Thyroid gland (tissue), 4 donors: ENCODE measurements around the gene LAMA3. TPM values are rescaled to one million over a fixed set of nuclear protein-coding genes. Genes with fewer than 3 reads are reported as not detected.

Source experiments
- DNase-seq, 2 donors: peaks; one replicate each; pipeline ENCODE4 v3.0.0-alpha.2; 2019
- H3K27ac ChIP-seq, 3 donors: fragments of 200-600 bp; sonication (generic); 1 replicate in 2 of 3; 2 replicates in 1 of 3; pipeline ENCODE4 v1.5.1; 2016 to 2019; ENCODE audit warnings: mild to moderate bottlenecking in 1 of 3, moderate library complexity in 1 of 3
- H3K27me3 ChIP-seq: fragments of 200-600 bp; sonication (generic); one replicate; pipeline ENCODE4 v1.5.1; 2019
- H3K36me3 ChIP-seq, 2 donors: fragments of 200-600 bp; sonication (generic); one replicate each; pipeline ENCODE4 v1.5.1; 2016 to 2019
- H3K4me1 ChIP-seq, 2 donors: fragments of 200-600 bp; sonication (generic); one replicate each; pipeline ENCODE4 v1.5.1; 2017 to 2019
- H3K4me3 ChIP-seq, 3 donors: fragments of 200-600 bp; sonication (generic); replicated peaks in 1 of 3; 1 replicate in 2 of 3; 2 replicates in 1 of 3; pipeline ENCODE4 v1.5.1; 2016; ENCODE audit warnings: mild to moderate bottlenecking in 1 of 3
- H3K9me3 ChIP-seq: fragments of 200-600 bp; sonication (generic); one replicate; pipeline ENCODE4 v1.5.1; 2017
- POLR2A ChIP-seq, 2 donors: fragments of 450-650 bp; IDR thresholded peaks; one replicate each; pipeline ENCODE4 v1.6.1; 2017; ENCODE audit warnings: antibody characterized with exemption in 2 of 2, mild to moderate bottlenecking in 2 of 2, moderate library complexity in 1 of 2
- WGBS, 2 donors: methylation state at CpG; one replicate each; pipeline ENCODE4 v1.1.5; 2017; 5-methylcytosine and 5-hydroxymethylcytosine counted together
- intact Hi-C: fragments of 100-400 bp; cut with DNase I; formaldehyde crosslinking; loops from one replicate; pipeline ENCODE4 v1.15.1; 2023
- total RNA-seq, 4 donors: library from RNA; depleted of rRNA; stranded (reverse); fragments of >200 nt; gene quantifications; one replicate each; pipeline ENCODE4 v1.2.3, GENCODE V29; 2016
- TF ChIP-seq, protein P1 (sequence below), 6 experiments: fragments of 200-600 bp in 3 of 6; fragments of 450-650 bp in 3 of 6; sonication (generic) in 3 of 6; IDR thresholded peaks; one replicate each; pipeline ENCODE4 v1.5.1; 2016 to 2019; ENCODE audit warnings: antibody characterized with exemption in 6 of 6, mild to moderate bottlenecking in 2 of 6, inconsistent platforms in 1 of 6, moderate library complexity in 1 of 6

LAMA3 gene
- total RNA-seq, 4 donors from 2014 or later, result 7.5 to 12.1 (median 8.9) TPM

GRCh38 chr18:23671564-23671963 is 17.7 kb upstream of the LAMA3 start:
- Histone ChIP-seq H3K4me1 (no peaks in the 10 kb centered on the region), H3K9me3 (no peaks in the 10 kb centered on the region), H3K4me3 (no peak overlapping the region), H3K36me3 (no peaks in the 10 kb centered on the region), H3K27ac (no peak overlapping the region), H3K27me3 (no peaks in the 10 kb centered on the region)
- 71 to 75% methylated on average over 1 of the region's 1 CpG for WGBS, 2 donors
- TF ChIP-seq POLR2A (IDR thresholded peaks at IDR 0.05), result no peak
- TF ChIP-seq, protein P1, sequence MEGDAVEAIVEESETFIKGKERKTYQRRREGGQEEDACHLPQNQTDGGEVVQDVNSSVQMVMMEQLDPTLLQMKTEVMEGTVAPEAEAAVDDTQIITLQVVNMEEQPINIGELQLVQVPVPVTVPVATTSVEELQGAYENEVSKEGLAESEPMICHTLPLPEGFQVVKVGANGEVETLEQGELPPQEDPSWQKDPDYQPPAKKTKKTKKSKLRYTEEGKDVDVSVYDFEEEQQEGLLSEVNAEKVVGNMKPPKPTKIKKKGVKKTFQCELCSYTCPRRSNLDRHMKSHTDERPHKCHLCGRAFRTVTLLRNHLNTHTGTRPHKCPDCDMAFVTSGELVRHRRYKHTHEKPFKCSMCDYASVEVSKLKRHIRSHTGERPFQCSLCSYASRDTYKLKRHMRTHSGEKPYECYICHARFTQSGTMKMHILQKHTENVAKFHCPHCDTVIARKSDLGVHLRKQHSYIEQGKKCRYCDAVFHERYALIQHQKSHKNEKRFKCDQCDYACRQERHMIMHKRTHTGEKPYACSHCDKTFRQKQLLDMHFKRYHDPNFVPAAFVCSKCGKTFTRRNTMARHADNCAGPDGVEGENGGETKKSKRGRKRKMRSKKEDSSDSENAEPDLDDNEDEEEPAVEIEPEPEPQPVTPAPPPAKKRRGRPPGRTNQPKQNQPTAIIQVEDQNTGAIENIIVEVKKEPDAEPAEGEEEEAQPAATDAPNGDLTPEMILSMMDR (IDR thresholded peaks at IDR 0.05), result no peak
- no peak for DNase-seq
- intact Hi-C loops, result no loop called here

DNA sequence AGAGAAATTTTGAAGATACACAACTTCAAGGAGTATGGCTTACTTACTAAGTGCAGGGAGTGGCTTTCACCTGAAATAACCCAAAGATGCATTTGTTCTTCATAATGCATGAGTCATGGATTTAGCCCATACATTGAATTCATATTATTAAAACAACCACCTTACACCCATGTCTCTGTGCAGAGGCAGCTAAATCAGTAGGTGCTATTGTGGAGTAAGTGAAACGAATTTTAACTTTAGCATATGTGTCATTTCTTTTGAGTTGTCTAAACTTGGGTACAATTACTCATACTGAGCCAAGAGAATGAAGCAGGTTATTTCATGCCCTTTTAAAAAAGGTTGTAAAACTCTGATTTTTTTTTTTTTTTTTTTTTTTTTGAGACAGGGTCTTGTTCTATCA is 15.5 kb upstream of the LAMA3 start:
- H3K4me1 ChIP-seq, result no peaks in the 10 kb centered on the region
- no peak for TF ChIP-seq POLR2A (IDR thresholded peaks at IDR 0.05)
- TF ChIP-seq, protein P1 (IDR thresholded peaks at IDR 0.05), result no peak
- intact Hi-C loops, result no loop called here
- H3K4me3 ChIP-seq, result no peak overlapping the region
- 67 to 85% methylated on average over 1 of the region's 1 CpG for WGBS, 2 donors
- H3K27me3 ChIP-seq, result no peaks in the 10 kb centered on the region
- no peak for DNase-seq
- H3K36me3 ChIP-seq, result no peaks in the 10 kb centered on the region
- H3K9me3 ChIP-seq, result no peaks in the 10 kb centered on the region
- H3K27ac ChIP-seq, result no peak overlapping the region

DNA sequence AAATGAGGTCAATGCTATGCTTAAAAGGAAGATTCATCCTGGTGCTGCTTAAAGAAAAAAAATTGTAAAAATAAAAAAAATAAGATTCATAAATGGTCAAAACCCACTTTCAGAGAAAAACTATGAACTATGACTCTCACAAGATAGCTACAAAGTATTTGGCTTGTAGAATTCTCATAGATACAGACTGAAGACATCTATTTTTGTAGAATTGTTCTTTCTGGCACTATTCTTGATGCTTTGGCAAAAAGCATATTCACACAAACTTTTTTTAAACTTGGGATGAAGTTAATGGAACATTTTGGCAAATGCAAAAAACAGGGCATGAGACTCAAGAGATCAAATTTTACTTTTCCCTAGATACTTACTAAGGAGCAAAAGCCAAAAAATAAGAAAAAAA is 14.0 kb upstream of the LAMA3 start:
- TF ChIP-seq POLR2A (IDR thresholded peaks at IDR 0.05), result no peak
- TF ChIP-seq, protein P1 (IDR thresholded peaks at IDR 0.05), result no peak
- H3K27me3 ChIP-seq, result no peaks in the 10 kb centered on the region
- no peak overlapping the region for H3K4me3 ChIP-seq
- H3K4me1 ChIP-seq, result no peaks in the 10 kb centered on the region
- no peaks in the 10 kb centered on the region for H3K36me3 ChIP-seq
- H3K27ac ChIP-seq, result peak overlapping the region in 1 of 3 donors; percentile 50
- no peaks in the 10 kb centered on the region for H3K9me3 ChIP-seq
- intact Hi-C loops, result no loop called here
- no peak for DNase-seq

GRCh38 chr18:23675896-23676295 is 13.4 kb upstream of the LAMA3 start:
- no peak for DNase-seq
- H3K9me3 ChIP-seq, result no peaks in the 10 kb centered on the region
- H3K36me3 ChIP-seq, result no peaks in the 10 kb centered on the region
- no peak overlapping the region for H3K4me3 ChIP-seq
- intact Hi-C loops, result no loop called here
- TF ChIP-seq, protein P1 (IDR thresholded peaks at IDR 0.05), result no peak
- no peak for TF ChIP-seq POLR2A (IDR thresholded peaks at IDR 0.05)
- no peak overlapping the region for H3K27ac ChIP-seq
- H3K27me3 ChIP-seq, result no peaks in the 10 kb centered on the region
- no peaks in the 10 kb centered on the region for H3K4me1 ChIP-seq
- WGBS, 2 donors, result 78 to 85% methylated on average over 3 of the region's 3 CpGs

GRCh38 chr18:23682045-23682444 is 7.2 kb upstream of the LAMA3 start:
- TF ChIP-seq, protein P1 (IDR thresholded peaks at IDR 0.05), result no peak
- TF ChIP-seq POLR2A (IDR thresholded peaks at IDR 0.05), result no peak
- no peak for DNase-seq
- WGBS, 2 donors, result 83 to 92% methylated on average over 2 of the region's 2 CpGs
- Histone ChIP-seq H3K36me3 (no peaks in the 10 kb centered on the region), H3K4me3 (no peak overlapping the region), H3K27ac (no peak overlapping the region), H3K4me1 (no peaks in the 10 kb centered on the region), H3K9me3 (no peaks in the 10 kb centered on the region), H3K27me3 (no peaks in the 10 kb centered on the region)
- intact Hi-C loops, result no loop called here
